AG04449 (cell line): Measurements from ENCODE around the gene RALGPS1.

Experiments
- CTCF ChIA-PET: fragments of 350-600 bp; formaldehyde crosslinking; extraction: SDS; loops from one replicate; lab custom pipeline; 2021; ENCODE audit warnings: antibody characterized with exemption; lab: Yijun Ruan, JAX
- POLR2A ChIA-PET: fragments of 400-600, 350-600 bp; formaldehyde crosslinking; extraction: SDS; loops from one replicate; lab custom pipeline; 2020; ENCODE audit warnings: antibody characterized with exemption, inconsistent platforms; lab: Yijun Ruan, JAX
- DNase-seq: peaks from one replicate; pipeline ENCODE4 v3.0.0-alpha.2; 2010; ENCODE audit warnings: low read depth, low spot score
- H3K4me3 ChIP-seq: 2 replicates; pipeline ENCODE4 v1.5.1; 2011; ENCODE audit warnings: low read depth, mild to moderate bottlenecking, control low read depth, low read length
- TF ChIP-seq, protein P1 (sequence below): IDR thresholded peaks from one replicate; pipeline ENCODE4 v1.5.1; 2011; ENCODE audit warnings: mild to moderate bottlenecking, moderate library complexity, low read length, control low read depth, inconsistent platforms; ENCODE audit not compliant: insufficient read depth; ENCODE audit errors: missing control alignments

The RALGPS1 gene

DNA sequence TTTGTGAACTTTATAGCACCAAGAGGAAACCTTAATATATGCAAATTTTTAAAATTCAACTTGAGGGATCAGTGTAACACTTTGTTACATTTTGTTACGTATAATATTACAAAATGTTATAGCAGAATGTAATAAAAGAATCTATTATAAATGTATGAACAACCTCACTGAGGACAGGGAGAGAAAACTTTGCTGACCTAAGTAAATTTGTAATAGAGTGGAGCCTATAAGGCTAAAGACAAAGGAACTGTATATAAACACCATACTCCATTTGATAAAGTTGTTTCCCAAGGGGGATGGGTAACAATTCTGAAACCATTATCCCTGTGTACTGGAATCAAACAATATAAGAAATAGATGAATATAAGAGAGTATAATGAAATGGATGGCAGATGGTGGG is 130.6 kb downstream of the RALGPS1 start:
- H3K4me3 ChIP-seq, result no peak overlapping the region
- TF ChIP-seq, protein P1, sequence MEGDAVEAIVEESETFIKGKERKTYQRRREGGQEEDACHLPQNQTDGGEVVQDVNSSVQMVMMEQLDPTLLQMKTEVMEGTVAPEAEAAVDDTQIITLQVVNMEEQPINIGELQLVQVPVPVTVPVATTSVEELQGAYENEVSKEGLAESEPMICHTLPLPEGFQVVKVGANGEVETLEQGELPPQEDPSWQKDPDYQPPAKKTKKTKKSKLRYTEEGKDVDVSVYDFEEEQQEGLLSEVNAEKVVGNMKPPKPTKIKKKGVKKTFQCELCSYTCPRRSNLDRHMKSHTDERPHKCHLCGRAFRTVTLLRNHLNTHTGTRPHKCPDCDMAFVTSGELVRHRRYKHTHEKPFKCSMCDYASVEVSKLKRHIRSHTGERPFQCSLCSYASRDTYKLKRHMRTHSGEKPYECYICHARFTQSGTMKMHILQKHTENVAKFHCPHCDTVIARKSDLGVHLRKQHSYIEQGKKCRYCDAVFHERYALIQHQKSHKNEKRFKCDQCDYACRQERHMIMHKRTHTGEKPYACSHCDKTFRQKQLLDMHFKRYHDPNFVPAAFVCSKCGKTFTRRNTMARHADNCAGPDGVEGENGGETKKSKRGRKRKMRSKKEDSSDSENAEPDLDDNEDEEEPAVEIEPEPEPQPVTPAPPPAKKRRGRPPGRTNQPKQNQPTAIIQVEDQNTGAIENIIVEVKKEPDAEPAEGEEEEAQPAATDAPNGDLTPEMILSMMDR, result no peak
- ChIA-PET CTCF (interaction anchor here (1.2 to 1.6 kb wide), 2 partner anchors 9 to 80 kb away, joined by 4 to 7 read pairs; no protein-coding TSS in a partner anchor), POLR2A (no interaction called here)
- no peak for DNase-seq

DNA sequence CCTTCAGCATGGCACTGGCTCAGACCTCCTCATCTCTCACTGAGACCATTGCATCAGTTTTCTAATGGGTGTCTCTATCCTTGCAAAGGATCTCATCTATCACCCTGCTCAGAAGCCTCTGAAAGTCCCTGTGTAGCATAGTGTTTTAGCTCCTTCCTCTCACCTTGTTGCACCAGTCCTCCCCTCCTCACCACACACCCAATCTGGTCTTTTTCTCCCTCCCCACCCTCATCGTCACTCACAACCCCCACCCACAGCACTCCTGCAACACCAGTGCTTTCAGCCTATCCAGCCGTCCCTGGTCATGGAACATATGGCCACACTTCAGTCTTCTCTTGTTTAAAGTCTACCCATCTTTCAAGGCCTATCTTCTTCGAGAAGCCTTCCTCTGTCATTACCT is 133.4 kb downstream of the RALGPS1 start:
- ChIA-PET CTCF (interaction anchor here (1.0 to 1.6 kb wide), 2 partner anchors 10 to 19 kb away, joined by 3 to 8 read pairs; no protein-coding TSS in a partner anchor), POLR2A (no interaction called here)
- TF ChIP-seq, protein P1, result no peak
- DNase-seq, result no peak
- H3K4me3 ChIP-seq, result no peak overlapping the region

DNA sequence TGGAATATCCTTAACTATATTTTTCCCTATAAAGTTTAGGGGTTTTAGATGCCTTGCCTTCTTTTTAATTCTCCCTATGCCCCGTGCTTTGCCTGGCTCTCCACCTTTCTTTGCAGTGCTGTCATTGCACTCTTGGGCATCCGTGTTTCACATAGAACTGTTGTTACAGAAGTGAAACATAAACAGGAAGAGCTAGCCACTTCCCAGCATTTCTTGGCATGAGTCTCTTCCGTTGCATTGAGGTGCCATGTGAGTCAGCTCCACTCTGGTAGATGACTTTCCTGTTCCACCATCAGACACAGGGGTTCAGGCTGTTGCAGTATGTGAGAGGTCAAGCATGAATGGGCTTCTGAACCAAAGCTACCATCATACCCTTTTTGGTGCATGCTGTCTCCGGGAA is 134.5 kb downstream of the RALGPS1 start:
- no peak overlapping the region for H3K4me3 ChIP-seq
- ChIA-PET CTCF (interaction anchor here (0.8 to 1.6 kb wide), 8 partner anchors 9 to 150 kb away, joined by 3 to 8 read pairs (median 3); no protein-coding TSS in a partner anchor), POLR2A (interaction anchor here (0.6 kb wide), 1 partner anchor 29 kb away, joined by 3 read pairs; no protein-coding TSS in a partner anchor)
- TF ChIP-seq, protein P1, result no peak
- peak; percentile 51 for DNase-seq

DNA sequence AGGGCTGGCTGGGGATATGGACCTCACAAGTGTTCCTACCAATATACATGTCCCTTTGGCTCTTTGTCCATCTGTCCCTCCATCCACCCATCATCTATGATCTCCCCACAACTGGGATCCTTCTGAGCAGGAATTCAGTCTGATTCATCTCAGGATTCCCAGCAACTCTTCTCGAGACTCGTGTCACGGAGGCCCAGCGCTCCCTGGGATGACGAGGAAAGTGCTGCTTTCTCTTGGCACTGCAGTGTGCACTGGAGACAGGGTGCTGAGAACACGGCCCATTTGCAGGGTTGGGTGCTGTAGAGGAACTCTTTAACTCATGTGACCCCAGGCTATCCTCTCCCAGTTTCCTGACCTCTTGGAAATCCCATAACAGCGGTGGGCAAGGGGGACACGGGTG is 135.0 kb downstream of the RALGPS1 start:
- no peak for DNase-seq
- no peak overlapping the region for H3K4me3 ChIP-seq
- POLR2A ChIA-PET, result no interaction called here
- CTCF ChIA-PET, result interaction anchor here (0.8 to 1.6 kb wide), 8 partner anchors 8 to 149 kb away, joined by 3 to 8 read pairs (median 3); no protein-coding TSS in a partner anchor
- TF ChIP-seq, protein P1, result no peak

DNA sequence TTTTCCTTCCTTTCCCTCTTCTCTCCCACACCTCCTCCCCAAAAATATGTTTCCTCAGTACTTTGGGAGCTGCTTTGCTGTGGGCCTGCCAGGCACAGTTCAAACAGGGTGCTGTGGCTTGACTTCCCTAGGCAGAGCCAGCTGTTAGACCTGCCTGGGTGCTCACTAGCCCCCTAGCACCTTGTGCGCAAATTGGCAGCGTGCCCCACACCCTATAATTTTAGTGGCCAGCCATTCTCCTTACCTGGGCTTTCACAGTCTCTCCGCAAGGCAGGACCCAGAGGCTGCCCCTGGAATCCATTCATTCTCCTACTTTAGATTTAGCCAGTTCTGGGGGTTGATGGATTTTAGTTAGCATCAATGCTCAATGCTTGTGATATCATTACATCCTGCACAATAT is 135.6 kb downstream of the RALGPS1 start:
- TF ChIP-seq, protein P1, result no peak
- ChIA-PET CTCF (interaction anchor here (2.3 kb wide), 1 partner anchor 85 kb away, joined by 7 read pairs; no protein-coding TSS in a partner anchor), POLR2A (no interaction called here)
- no peak for DNase-seq
- H3K4me3 ChIP-seq, result no peak overlapping the region

DNA sequence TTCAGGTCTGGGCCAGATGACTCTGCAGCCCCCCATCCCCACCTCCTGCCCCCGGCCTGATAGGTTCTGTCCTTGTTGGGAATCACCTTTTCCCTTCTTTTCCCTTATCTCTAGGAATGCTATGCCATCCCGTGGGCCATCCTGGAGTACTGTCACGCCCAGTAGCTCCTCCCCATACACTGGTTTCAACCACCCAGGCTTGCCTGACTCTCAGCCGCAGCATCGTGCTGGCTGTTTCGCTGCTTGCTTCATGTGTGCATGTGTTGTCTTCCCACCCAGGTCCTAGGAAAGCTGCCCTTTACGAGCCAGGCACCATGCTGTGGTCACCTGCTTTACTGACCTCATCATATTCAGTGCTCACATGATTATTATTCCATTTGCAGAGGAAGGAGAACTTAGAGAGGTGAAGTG is 136.0 kb downstream of the RALGPS1 start:
- ChIA-PET CTCF (interaction anchor here (2.3 kb wide), 1 partner anchor 86 kb away, joined by 7 read pairs; no protein-coding TSS in a partner anchor), POLR2A (no interaction called here)
- TF ChIP-seq, protein P1, result no peak

More for the DNA sequence above, 136.0 kb downstream of the RALGPS1 start:
- H3K4me3 ChIP-seq, result no peak overlapping the region
- no peak for DNase-seq
